Ishikawa (cell line): ENCODE results near the gene ABCD4.

Experiments used
- MAX ChIP-seq: IDR thresholded peaks from 2 replicates; pipeline ENCODE4 v1.6.1; 2012
- RAD21 ChIP-seq: IDR thresholded peaks from 2 replicates; pipeline ENCODE4 v1.6.1; 2012; ENCODE audit warnings: low read depth
- TCF12 ChIP-seq: IDR thresholded peaks from 2 replicates; pipeline ENCODE4 v1.6.1; 2012; ENCODE audit warnings: low read depth
- TEAD4 ChIP-seq: IDR thresholded peaks from 2 replicates; pipeline ENCODE4 v1.6.1; 2012
- ZBTB7A ChIP-seq: IDR thresholded peaks from 2 replicates; pipeline ENCODE4 v1.6.1; 2012; ENCODE audit warnings: low read depth
- TF ChIP-seq, protein P1 (sequence below): IDR thresholded peaks from 2 replicates; pipeline ENCODE4 v1.6.1; 2012; ENCODE audit warnings: low read depth, mild to moderate bottlenecking

DNA sequence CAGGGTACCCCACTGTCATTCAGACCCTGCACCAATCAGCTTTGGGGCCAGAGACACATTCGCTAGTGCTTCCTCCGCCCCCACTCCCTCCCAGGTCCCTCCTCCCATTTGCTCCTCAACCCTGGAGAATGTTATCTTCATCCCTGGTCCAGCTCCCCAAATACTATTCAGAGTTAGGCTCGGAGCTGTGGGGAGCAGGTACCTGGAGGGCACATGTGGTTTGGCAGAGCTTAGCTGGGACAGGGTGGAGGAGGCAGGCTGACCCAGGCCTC lies 44.0 kb downstream of the ABCD4 start:
- TF ChIP-seq, protein P1, sequence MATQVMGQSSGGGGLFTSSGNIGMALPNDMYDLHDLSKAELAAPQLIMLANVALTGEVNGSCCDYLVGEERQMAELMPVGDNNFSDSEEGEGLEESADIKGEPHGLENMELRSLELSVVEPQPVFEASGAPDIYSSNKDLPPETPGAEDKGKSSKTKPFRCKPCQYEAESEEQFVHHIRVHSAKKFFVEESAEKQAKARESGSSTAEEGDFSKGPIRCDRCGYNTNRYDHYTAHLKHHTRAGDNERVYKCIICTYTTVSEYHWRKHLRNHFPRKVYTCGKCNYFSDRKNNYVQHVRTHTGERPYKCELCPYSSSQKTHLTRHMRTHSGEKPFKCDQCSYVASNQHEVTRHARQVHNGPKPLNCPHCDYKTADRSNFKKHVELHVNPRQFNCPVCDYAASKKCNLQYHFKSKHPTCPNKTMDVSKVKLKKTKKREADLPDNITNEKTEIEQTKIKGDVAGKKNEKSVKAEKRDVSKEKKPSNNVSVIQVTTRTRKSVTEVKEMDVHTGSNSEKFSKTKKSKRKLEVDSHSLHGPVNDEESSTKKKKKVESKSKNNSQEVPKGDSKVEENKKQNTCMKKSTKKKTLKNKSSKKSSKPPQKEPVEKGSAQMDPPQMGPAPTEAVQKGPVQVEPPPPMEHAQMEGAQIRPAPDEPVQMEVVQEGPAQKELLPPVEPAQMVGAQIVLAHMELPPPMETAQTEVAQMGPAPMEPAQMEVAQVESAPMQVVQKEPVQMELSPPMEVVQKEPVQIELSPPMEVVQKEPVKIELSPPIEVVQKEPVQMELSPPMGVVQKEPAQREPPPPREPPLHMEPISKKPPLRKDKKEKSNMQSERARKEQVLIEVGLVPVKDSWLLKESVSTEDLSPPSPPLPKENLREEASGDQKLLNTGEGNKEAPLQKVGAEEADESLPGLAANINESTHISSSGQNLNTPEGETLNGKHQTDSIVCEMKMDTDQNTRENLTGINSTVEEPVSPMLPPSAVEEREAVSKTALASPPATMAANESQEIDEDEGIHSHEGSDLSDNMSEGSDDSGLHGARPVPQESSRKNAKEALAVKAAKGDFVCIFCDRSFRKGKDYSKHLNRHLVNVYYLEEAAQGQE = no peak
- no peak for TF ChIP-seq ZBTB7A
- TF ChIP-seq MAX = no peak
- no peak for TF ChIP-seq RAD21
- TF ChIP-seq TEAD4 = no peak
- no peak for TF ChIP-seq TCF12
